Measurements from ENCODE around the gene HSPA1A.
"Not testable (repeated sequence)": the region's sequence is repeated elsewhere in the genome, so short reads cannot be mapped to it uniquely, and the experiment has no call there.

- peak; percentile 96 for TF ChIP-seq ZNF121 (CRISPR knock-in tag; IDR thresholded peaks at IDR 0.05)
- TF ChIP-seq CTCF (IDR thresholded peaks at IDR 0.05); FOXJ3 (CRISPR knock-in tag; IDR thresholded peaks at IDR 0.05; ENCODE audit: borderline replicate concordance); E2F4 (CRISPR knock-in tag; IDR thresholded peaks at IDR 0.05; ENCODE audit: borderline replicate concordance, low read depth): not testable (repeated sequence)
- TF ChIP-seq, protein P1, sequence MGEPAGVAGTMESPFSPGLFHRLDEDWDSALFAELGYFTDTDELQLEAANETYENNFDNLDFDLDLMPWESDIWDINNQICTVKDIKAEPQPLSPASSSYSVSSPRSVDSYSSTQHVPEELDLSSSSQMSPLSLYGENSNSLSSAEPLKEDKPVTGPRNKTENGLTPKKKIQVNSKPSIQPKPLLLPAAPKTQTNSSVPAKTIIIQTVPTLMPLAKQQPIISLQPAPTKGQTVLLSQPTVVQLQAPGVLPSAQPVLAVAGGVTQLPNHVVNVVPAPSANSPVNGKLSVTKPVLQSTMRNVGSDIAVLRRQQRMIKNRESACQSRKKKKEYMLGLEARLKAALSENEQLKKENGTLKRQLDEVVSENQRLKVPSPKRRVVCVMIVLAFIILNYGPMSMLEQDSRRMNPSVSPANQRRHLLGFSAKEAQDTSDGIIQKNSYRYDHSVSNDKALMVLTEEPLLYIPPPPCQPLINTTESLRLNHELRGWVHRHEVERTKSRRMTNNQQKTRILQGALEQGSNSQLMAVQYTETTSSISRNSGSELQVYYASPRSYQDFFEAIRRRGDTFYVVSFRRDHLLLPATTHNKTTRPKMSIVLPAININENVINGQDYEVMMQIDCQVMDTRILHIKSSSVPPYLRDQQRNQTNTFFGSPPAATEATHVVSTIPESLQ (CRISPR knock-in tag; IDR thresholded peaks at IDR 0.05) = not testable (repeated sequence)
These were observed 2.7 kb downstream of the HSPA1A start for GRCh38 chr6:31817929-31818511.

Data from WTC11 (cell line).